ENCODE results near the gene FAM200C. TPM values are rescaled to one million over a fixed set of nuclear protein-coding genes. Genes with fewer than 3 reads are reported as not detected.

The FAM200C gene
- total RNA-seq, 2 experiments from 2014 or later = 2.7 to 3.7 TPM

Other genes with a start within 250 kb of the FAM200C start
- gene FABP6, start 170.5 kb downstream of the FAM200C start, total RNA-seq (2014; rRNA removed; shearing (Covaris generic)) = 0.69 and 1.9 TPM in 2 replicates
- gene FABP6, start 170.5 kb downstream of the FAM200C start, total RNA-seq (2022) = not detected in 2 replicates
- not detected in 2 replicates for gene CCNJL, start 87.5 kb downstream of the FAM200C start, total RNA-seq (2014; rRNA removed; shearing (Covaris generic))
- gene CCNJL, start 87.5 kb downstream of the FAM200C start, total RNA-seq (2022) = not detected in 2 replicates
- gene C1QTNF2, start 29.4 kb downstream of the FAM200C start, total RNA-seq (2014; rRNA removed; shearing (Covaris generic)) = not detected in 2 replicates
- not detected in 2 replicates for gene C1QTNF2, start 29.4 kb downstream of the FAM200C start, total RNA-seq (2022)
- gene SLU7, start 19.0 kb upstream of the FAM200C start, total RNA-seq (2014; rRNA removed; shearing (Covaris generic)) = 32.2 and 59.7 TPM in 2 replicates
- gene SLU7, start 19.0 kb upstream of the FAM200C start, total RNA-seq (2022) = 46.2 and 55.4 TPM in 2 replicates
- gene PTTG1, start 21.8 kb upstream of the FAM200C start, total RNA-seq (2014; rRNA removed; shearing (Covaris generic)) = 420 and 480 TPM in 2 replicates
- 340 and 428 TPM in 2 replicates for gene PTTG1, start 21.8 kb upstream of the FAM200C start, total RNA-seq (2022)